Pulmonary artery endothelial cell (primary cell): Measurements from ENCODE around the gene PAQR6. TPM values are rescaled to one million over a fixed set of nuclear protein-coding genes. Genes with fewer than 3 reads are reported as not detected.

ENCODE experiments used
- DNase-seq: peaks from one replicate; pipeline ENCODE4 v3.0.0-alpha.2; 2011; ENCODE audit warnings: low read depth, low spot score
- total RNA-seq: library from RNA; depleted of rRNA; stranded (reverse); fragments of >200 nt; gene quantifications from 2 replicates; pipeline ENCODE4 v1.2.3, GENCODE V29; 2014

Gene PAQR6
- 0.07 TPM in 2 replicates for total RNA-seq

GRCh38 chr1:156247460-156248322 is at the start of gene PAQR6:
Gene PAQR6, minus strand, starts transcription at chr1:156248056. Its CDS starts 1,325 bp downstream, at chr1:156246731.
- no peak for DNase-seq

GRCh38 chr1:156295391-156295947 is 47.6 kb upstream of the PAQR6 start, which contains the start of gene GLMP:
Gene GLMP, minus strand, starts transcription at chr1:156295679. Its CDS starts 34 bp downstream, at chr1:156295645.
- peak; percentile 20 for DNase-seq

GRCh38 chr1:156293895-156294294 is 46.0 kb upstream of the PAQR6 start:
- DNase-seq, result no peak

GRCh38 chr1:156293098-156293434 is 45.2 kb upstream of the PAQR6 start:
- DNase-seq, result no peak

GRCh38 chr1:156291226-156292061 is 43.6 kb upstream of the PAQR6 start:
- DNase-seq, result peak; percentile 48

GRCh38 chr1:156289857-156290256 is 42.0 kb upstream of the PAQR6 start:
- no peak for DNase-seq

- no peak for DNase-seq
Measured at GRCh38 chr1:156286061-156286460, 38.2 kb upstream of the PAQR6 start.

GRCh38 chr1:156285437-156285836 is 37.6 kb upstream of the PAQR6 start:
- no peak for DNase-seq

GRCh38 chr1:156284757-156285156 is 36.9 kb upstream of the PAQR6 start:
- DNase-seq, result no peak

GRCh38 chr1:156284112-156284511 is 36.3 kb upstream of the PAQR6 start, which contains the start of gene TMEM79:
Gene TMEM79, plus strand, starts transcription at chr1:156284325. Its CDS starts 902 bp downstream, at chr1:156285227.
- DNase-seq, result no peak

GRCh38 chr1:156283521-156283920 is 35.7 kb upstream of the PAQR6 start:
- no peak for DNase-seq

GRCh38 chr1:156282479-156283222 is 34.8 kb upstream of the PAQR6 start, which contains the start of gene SMG5:
Gene SMG5, minus strand, starts transcription at chr1:156282825. Its CDS starts 145 bp downstream, at chr1:156282680.
- peak; percentile 97 for DNase-seq

GRCh38 chr1:156281693-156282478 is 34.0 kb upstream of the PAQR6 start:
- no peak for DNase-seq

GRCh38 chr1:156281281-156281680 is 33.4 kb upstream of the PAQR6 start:
- no peak for DNase-seq

- no peak for DNase-seq
Measured at GRCh38 chr1:156279837-156280236, 32.0 kb upstream of the PAQR6 start.

GRCh38 chr1:156276966-156277381 is 29.1 kb upstream of the PAQR6 start:
- DNase-seq, result no peak

- DNase-seq, result no peak
Measured at GRCh38 chr1:156276532-156276931, 28.7 kb upstream of the PAQR6 start.

GRCh38 chr1:156270314-156270713 is 22.5 kb upstream of the PAQR6 start:
- DNase-seq, result no peak

- DNase-seq, result no peak
Measured at GRCh38 chr1:156268336-156268735, 20.5 kb upstream of the PAQR6 start.

GRCh38 chr1:156266051-156266450 is 18.2 kb upstream of the PAQR6 start:
- DNase-seq, result no peak
